GM18870 (cell line): ENCODE results near the gene TMEM8B.

Experiments
- ATAC-seq: cut with Tn5 transposase; IDR thresholded peaks from one replicate; pipeline ENCODE4 v1.9.1; 2021; ENCODE audit warnings: moderate library complexity; ENCODE audit not compliant: unreplicated experiment

TMEM8B gene

GRCh38 chr9:35839926-35840325 is 10.9 kb downstream of the TMEM8B start:
- ATAC-seq = no peak

- ATAC-seq = no peak
Observed at GRCh38 chr9:35840881-35841644, 12.0 kb downstream of the TMEM8B start.

- ATAC-seq = no peak
Observed at GRCh38 chr9:35841645-35841900, 12.5 kb downstream of the TMEM8B start.

GRCh38 chr9:35842020-35842745 is 13.2 kb downstream of the TMEM8B start:
- no peak for ATAC-seq

- peak; percentile 67 for ATAC-seq
Observed at GRCh38 chr9:35842795-35843194, 13.8 kb downstream of the TMEM8B start.

- ATAC-seq = no peak
Observed at GRCh38 chr9:35844628-35845270, 15.7 kb downstream of the TMEM8B start.

- ATAC-seq = no peak
Observed at GRCh38 chr9:35845824-35846771, 17.1 kb downstream of the TMEM8B start.

GRCh38 chr9:35847792-35848572 is 19.0 kb downstream of the TMEM8B start:
- peak; percentile 93 for ATAC-seq

- ATAC-seq = no peak
Observed at GRCh38 chr9:35852267-35852815, 23.3 kb downstream of the TMEM8B start.

- no peak for ATAC-seq
Observed at GRCh38 chr9:35852876-35853865, 24.1 kb downstream of the TMEM8B start.

GRCh38 chr9:35854091-35854762 is 25.2 kb downstream of the TMEM8B start:
- no peak for ATAC-seq

- no peak for ATAC-seq
Observed at GRCh38 chr9:35856206-35856605, 27.2 kb downstream of the TMEM8B start.

- ATAC-seq = no peak
Observed at GRCh38 chr9:35856882-35857281, 27.9 kb downstream of the TMEM8B start.

- no peak for ATAC-seq
Observed at GRCh38 chr9:35858458-35858857, 29.4 kb downstream of the TMEM8B start.

GRCh38 chr9:35859310-35859989 is 30.4 kb downstream of the TMEM8B start:
- ATAC-seq = no peak

GRCh38 chr9:35859990-35860339 is 30.9 kb downstream of the TMEM8B start:
- ATAC-seq = no peak

- ATAC-seq = no peak
Observed at GRCh38 chr9:35861161-35861897, 32.3 kb downstream of the TMEM8B start.
